Stimulated activated CD4-positive, alpha-beta T cell treated with anti-CD3 and anti-CD28 coated beads, Interleukin-2, amount 100 ng/mL, for 48 hours (primary cell): ENCODE results near the gene KCNJ14.

Experiments used
- DNase-seq, 2 donors: peaks; one replicate each; pipeline ENCODE4 v3.0.0-alpha.2; 2020

Gene KCNJ14

GRCh38 chr19:48445606-48446481 lies 9.5 kb upstream of the KCNJ14 start, which contains the start of gene GRWD1:
TSS of gene GRWD1 (plus strand) at chr19:48445983. CDS start at chr19:48446006, 23 bp downstream.
- DNase-seq = peak; percentile 86 to 88

- no peak for DNase-seq
Measured at GRCh38 chr19:48446579-48446978, 8.8 kb upstream of the KCNJ14 start.

GRCh38 chr19:48448563-48448962 lies 6.8 kb upstream of the KCNJ14 start:
- DNase-seq = no peak

GRCh38 chr19:48450441-48450840 lies 4.9 kb upstream of the KCNJ14 start:
- DNase-seq = no peak

GRCh38 chr19:48450863-48451262 lies 4.5 kb upstream of the KCNJ14 start:
- no peak for DNase-seq

GRCh38 chr19:48451624-48452023 lies 3.8 kb upstream of the KCNJ14 start:
- DNase-seq = no peak

GRCh38 chr19:48452289-48453190 lies 2.8 kb upstream of the KCNJ14 start:
- no peak for DNase-seq

GRCh38 chr19:48454150-48454730 lies 1.1 kb upstream of the KCNJ14 start:
- no peak for DNase-seq

- DNase-seq = no peak
Measured at GRCh38 chr19:48455908-48456562, 661 bp downstream of the KCNJ14 start.

GRCh38 chr19:48456864-48457263 lies 1.5 kb downstream of the KCNJ14 start:
- DNase-seq = no peak

GRCh38 chr19:48458016-48458415 lies 2.6 kb downstream of the KCNJ14 start:
- DNase-seq = no peak

- no peak for DNase-seq
Measured at GRCh38 chr19:48461651-48461981, 6.2 kb downstream of the KCNJ14 start.

GRCh38 chr19:48461982-48462655 lies 6.7 kb downstream of the KCNJ14 start:
- DNase-seq = no peak

- no peak for DNase-seq
Measured at GRCh38 chr19:48465215-48465614, 9.8 kb downstream of the KCNJ14 start.

GRCh38 chr19:48466561-48467325 lies 11.4 kb downstream of the KCNJ14 start:
- no peak for DNase-seq

GRCh38 chr19:48468772-48469288 lies 13.5 kb downstream of the KCNJ14 start:
- peak; percentile 97 to 98 for DNase-seq

- peak; percentile 67 to 75 for DNase-seq
Measured at GRCh38 chr19:48469289-48469881, 14.0 kb downstream of the KCNJ14 start, which contains the start of gene CYTH2. TSS of gene CYTH2 (plus strand) at chr19:48469369. CDS start at chr19:48469508, 139 bp downstream.

GRCh38 chr19:48469934-48470680 lies 14.7 kb downstream of the KCNJ14 start:
- DNase-seq = no peak

- DNase-seq = no peak
Measured at GRCh38 chr19:48470856-48471255, 15.5 kb downstream of the KCNJ14 start.

- no peak for DNase-seq
Measured at GRCh38 chr19:48471836-48472235, 16.5 kb downstream of the KCNJ14 start.
